ENCODE data around the gene GALR2.

GRCh38 chr17:76107509-76107908 is 32.9 kb downstream of the GALR2 start:
- no peak for TF ChIP-seq POLR2A (IDR thresholded peaks at IDR 0.05)
- no peak for TF ChIP-seq CTCF (IDR thresholded peaks at IDR 0.05)
- TF ChIP-seq POLR2AphosphoS5 (IDR thresholded peaks at IDR 0.05) = no peak
- TF ChIP-seq EP300 (IDR thresholded peaks at IDR 0.05) = no peak
